OCI-LY7 (cell line): Measurements from ENCODE around the gene RFC1. TPM values are rescaled to one million over a fixed set of nuclear protein-coding genes. Genes with fewer than 3 reads are reported as not detected.

Experiments used
- BruUV-seq: library from RNA; stranded (reverse); fragments of 400-500 nt; replicated peaks from 2 replicates; lab custom pipeline; 2021; lab: Mats Ljungman, UMichigan
- CTCF ChIA-PET: fragments of 300-600 bp; sonication (Branson Sonifier 250); formaldehyde crosslinking; loops from one replicate; lab custom pipeline; 2022; ENCODE audit warnings: antibody characterized with exemption; ENCODE audit not compliant: unreplicated experiment; lab: Charles Lee
- POLR2A ChIA-PET: fragments of 300-600 bp; sonication (Branson Sonifier 250); formaldehyde crosslinking; loops from one replicate; lab custom pipeline; 2022; ENCODE audit warnings: antibody characterized with exemption; lab: Charles Lee
- DNase-seq: peaks from one replicate; pipeline ENCODE4 v3.0.0-alpha.2; 2015; ENCODE audit warnings: low spot score
- H2AFZ ChIP-seq: fragments of 200-600 bp; sonication (generic), shearing (Covaris generic); 2 replicates; pipeline ENCODE4 v1.6.1; 2014; ENCODE audit warnings: mild to moderate bottlenecking, antibody characterized with exemption, low read length, moderate library complexity
- H3K27ac ChIP-seq: fragments of 200-600 bp; sonication (generic); 2 replicates; pipeline ENCODE4 v1.5.1; 2014; ENCODE audit warnings: mixed run types, low read depth, mild to moderate bottlenecking, moderate library complexity, low read length, inconsistent platforms; ENCODE audit not compliant: poor library complexity, severe bottlenecking
- H3K36me3 ChIP-seq: fragments of 200-600 bp; sonication (generic); 2 replicates; pipeline ENCODE4 v1.6.1; 2014; ENCODE audit warnings: mild to moderate bottlenecking, antibody characterized with exemption, low read length, moderate library complexity, mixed read lengths; ENCODE audit not compliant: insufficient read depth
- H3K4me1 ChIP-seq: fragments of 200-600 bp; sonication (generic); 2 replicates; pipeline ENCODE4 v1.5.1; 2014; ENCODE audit warnings: mild to moderate bottlenecking, low read length; ENCODE audit not compliant: insufficient read depth, poor library complexity, severe bottlenecking
- H3K4me2 ChIP-seq: fragments of 200-600 bp; sonication (generic); 2 replicates; pipeline ENCODE4 v1.6.1; 2014; ENCODE audit warnings: mild to moderate bottlenecking, low read length
- H3K4me3 ChIP-seq: fragments of 200-600 bp; sonication (generic); 2 replicates; pipeline ENCODE4 v1.5.1; 2014; ENCODE audit warnings: mild to moderate bottlenecking, low read depth, low read length; ENCODE audit not compliant: poor library complexity, severe bottlenecking
- H3K79me2 ChIP-seq: fragments of 200-600 bp; sonication (generic); 2 replicates; pipeline ENCODE4 v1.6.1; 2016; ENCODE audit warnings: low read depth, mild to moderate bottlenecking, low read length, moderate library complexity, mixed read lengths; ENCODE audit not compliant: insufficient read depth
- H3K9me2 ChIP-seq: fragments of 200-600 bp; sonication (generic); 2 replicates; pipeline ENCODE4 v1.6.1; 2016; ENCODE audit warnings: mild to moderate bottlenecking, low read length, mixed read lengths; ENCODE audit not compliant: insufficient read depth
- H3K9me3 ChIP-seq: fragments of 200-600 bp; sonication (generic); 2 replicates; pipeline ENCODE4 v1.6.1; 2014; ENCODE audit warnings: mild to moderate bottlenecking, mixed run types, low read length, mixed read lengths
- H4K20me1 ChIP-seq: fragments of 200-600 bp; sonication (generic); 2 replicates; pipeline ENCODE4 v1.6.1; 2014; ENCODE audit warnings: mild to moderate bottlenecking, antibody characterized with exemption, low read length, moderate library complexity, mixed read lengths; ENCODE audit not compliant: insufficient read depth
- CTCF ChIP-seq: fragments of 200-600 bp; sonication (generic); conservative IDR thresholded peaks from 2 replicates; pipeline ENCODE4 v1.5.1; 2014; ENCODE audit warnings: mild to moderate bottlenecking, antibody characterized with exemption, low read length, moderate library complexity, mixed read lengths
- EZH2phosphoT487 ChIP-seq: fragments of 200-600 bp; sonication (generic); IDR thresholded peaks from 2 replicates; pipeline ENCODE4 v1.6.1; 2018; ENCODE audit warnings: low read depth, borderline replicate concordance, mild to moderate bottlenecking, mixed run types, antibody characterized with exemption, low read length, moderate library complexity, mixed read lengths
- intact Hi-C: fragments of 100-400 bp; cut with micrococcal nuclease; formaldehyde crosslinking; loops from one replicate; pipeline ENCODE4 v1.10.0; 2022; ENCODE audit not compliant: unreplicated experiment
- total RNA-seq, 2 experiments: library from RNA; depleted of rRNA in 1 of 2; stranded (reverse); fragments of >200 nt in 1 of 2; shearing (Covaris generic) in 1 of 2; gene quantifications; 2 replicates each; pipeline ENCODE4 v1.2.3, GENCODE V29; 2014 to 2022

The RFC1 gene
- total RNA-seq, 2 experiments from 2014 or later, result 72.7 to 129 TPM

DNA sequence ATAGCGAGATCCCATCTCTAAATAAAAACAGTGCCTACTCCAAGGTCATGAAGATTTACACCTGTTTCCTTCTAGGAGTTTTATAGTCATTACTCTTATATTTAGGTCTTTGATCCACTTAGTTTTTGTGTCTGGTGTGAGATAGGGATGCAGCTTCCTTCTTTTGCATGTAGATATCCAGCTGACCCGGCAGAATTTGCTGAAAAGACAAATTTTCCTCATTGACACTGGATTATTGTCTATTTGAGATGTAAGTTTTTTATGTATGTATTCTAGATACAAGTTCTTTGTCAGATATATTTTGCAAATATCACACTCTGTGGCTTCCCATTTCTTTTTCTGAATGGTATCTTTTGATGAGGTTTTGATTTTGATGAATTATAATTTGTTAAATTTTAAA, 85.4 kb downstream of the RFC1 start:
- H3K4me1 ChIP-seq, result no peaks in the 10 kb centered on the region
- H3K9me2 ChIP-seq, result no peaks in the 10 kb centered on the region
- no peak for DNase-seq
- H3K4me3 ChIP-seq, result no peak overlapping the region
- intact Hi-C loops, result loop anchor here (10.0 kb wide), 1 partner anchor 154 kb away; no protein-coding TSS in a partner anchor
- CTCF ChIA-PET, result no interaction called here
- peaks cover 79% of the 10 kb centered on the region for H3K36me3 ChIP-seq
- no peak overlapping the region for H3K27ac ChIP-seq
- H3K9me3 ChIP-seq, result no peaks in the 10 kb centered on the region
- H3K4me2 ChIP-seq, result no peak overlapping the region
- H3K79me2 ChIP-seq, result no peaks in the 10 kb centered on the region
- TF ChIP-seq CTCF (no peak), EZH2phosphoT487 (no peak)
- POLR2A ChIA-PET, result no interaction called here
- no peaks in the 10 kb centered on the region for H4K20me1 ChIP-seq
- BruUV-seq, result no TSS peak
- no peak overlapping the region for H2AFZ ChIP-seq

DNA sequence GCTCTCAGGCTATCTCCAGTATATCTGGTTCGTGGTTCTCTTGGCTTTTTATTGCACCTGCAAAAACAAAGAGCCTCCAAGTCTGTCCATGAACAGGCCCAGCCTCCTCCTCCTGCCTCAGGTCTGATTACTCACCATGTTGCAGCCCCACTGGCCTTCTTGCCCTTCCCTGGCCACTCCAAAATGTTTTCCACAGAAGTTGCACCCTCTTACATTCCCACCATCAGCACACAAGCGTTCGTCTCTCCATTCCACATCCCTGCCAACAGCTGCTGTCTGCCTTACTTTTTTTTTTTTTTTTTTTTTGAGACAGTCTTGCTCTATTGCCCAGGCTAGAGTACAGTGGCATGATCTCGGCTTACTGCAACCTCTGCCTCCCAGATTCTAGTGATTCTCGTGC, 86.7 kb downstream of the RFC1 start:
- H3K4me2 ChIP-seq, result no peak overlapping the region
- intact Hi-C loops, result no loop called here

More for the DNA sequence above, 86.7 kb downstream of the RFC1 start:
- Histone ChIP-seq H3K4me3 (no peak overlapping the region), H3K27ac (no peak overlapping the region), H3K9me3 (no peaks in the 10 kb centered on the region), H3K79me2 (no peaks in the 10 kb centered on the region), H4K20me1 (no peaks in the 10 kb centered on the region), H3K36me3 (peaks cover 78% of the 10 kb centered on the region), H3K9me2 (no peaks in the 10 kb centered on the region), H2AFZ (no peak overlapping the region), H3K4me1 (no peaks in the 10 kb centered on the region)
- TF ChIP-seq EZH2phosphoT487 (no peak), CTCF (no peak)
- DNase-seq, result no peak
- no TSS peak for BruUV-seq
- CTCF ChIA-PET, result no interaction called here
- POLR2A ChIA-PET, result interaction anchor here (0.6 kb wide), 1 partner anchor 404 kb away, joined by 3 read pairs; no protein-coding TSS in a partner anchor
